ENCODE measurements around the gene SLC7A4.

- TF ChIP-seq POLR2AphosphoS5 (IDR thresholded peaks at IDR 0.05; ENCODE audit: low read depth, low read length) (no peak), PAX5 (IDR thresholded peaks at IDR 0.05; ENCODE audit: insufficient read depth, low read length, severe bottlenecking) (no peak), TAF1 (IDR thresholded peaks at IDR 0.05; ENCODE audit: low read depth, low read length) (no peak), POLR2A (IDR thresholded peaks at IDR 0.05; ENCODE audit: low read depth, low read length) (no peak)
Observed at GRCh38 chr22:21000207-21000986, 32.0 kb downstream of the SLC7A4 start.

Measured in GM12891 (cell line).